Hair follicular keratinocyte (primary cell): ENCODE data around the gene EFNB2. TPM values are rescaled to one million over a fixed set of nuclear protein-coding genes. Genes with fewer than 3 reads are reported as not detected.

Experiments used
- total RNA-seq: library from RNA; depleted of rRNA; stranded (reverse); fragments of >200 nt; gene quantifications from 2 replicates; pipeline ENCODE4 v1.2.3, GENCODE V29; 2015

EFNB2 gene
- total RNA-seq: 31.5 and 34.4 TPM in 2 replicates

DNA sequence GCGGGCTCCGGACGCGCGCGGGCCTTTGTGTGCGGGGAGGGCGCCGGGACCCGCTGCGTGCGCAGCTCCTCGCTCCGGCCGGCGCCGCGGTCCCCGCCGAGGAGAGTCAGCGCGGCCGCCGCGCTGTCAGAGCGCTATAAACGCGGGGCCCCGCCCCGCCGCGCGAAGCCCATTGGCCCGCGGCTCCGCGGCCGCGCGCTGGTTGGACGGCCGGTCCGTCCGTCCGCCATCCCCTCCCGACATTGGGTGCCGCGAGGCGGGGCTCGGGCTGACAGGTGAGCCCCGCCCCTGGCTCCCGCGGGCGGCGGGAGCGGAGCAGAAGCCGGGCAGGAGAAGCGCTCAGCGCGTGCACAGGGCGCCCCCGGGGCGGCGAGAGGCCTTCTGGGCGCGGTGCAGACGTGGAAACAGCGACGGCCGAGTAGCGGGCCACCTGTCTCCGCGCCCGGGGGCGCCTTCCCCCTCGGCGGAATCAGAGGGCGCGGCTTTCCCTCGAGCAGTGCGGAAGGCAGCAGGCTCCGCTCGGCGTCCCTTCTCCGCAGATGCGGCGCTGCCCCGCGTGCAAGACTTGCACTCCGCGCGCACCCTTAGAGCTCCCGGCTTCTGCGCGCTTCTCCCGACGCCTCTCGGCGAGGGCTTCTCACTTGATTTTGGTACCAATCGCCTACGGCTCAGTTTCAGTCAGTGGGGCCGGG lies at the start of gene EFNB2:
TSS of gene EFNB2 (minus strand) at position 111 of the 692 bp plus-strand sequence. CDS start 698 bp downstream, outside the sequence.

GRCh38 chr13:106567474-106568298 lies 32.2 kb upstream of the EFNB2 start, which contains the start of gene ARGLU1:
TSS of gene ARGLU1 (minus strand) at chr13:106568137. CDS start at chr13:106567919, 218 bp downstream.

Other genes starting within 250 kb of the EFNB2 start
- gene ARGLU1, start 32.5 kb upstream of the EFNB2 start, total RNA-seq: 28.7 and 37.3 TPM in 2 replicates